Motor neuron (in vitro differentiated cells): ENCODE measurements around the gene GOLPH3L. TPM values are rescaled to one million over a fixed set of nuclear protein-coding genes. Genes with fewer than 3 reads are reported as not detected.
"Not testable (repeated sequence)": the region's sequence is repeated elsewhere in the genome, so short reads cannot be mapped to it uniquely, and the experiment has no call there.

Source experiments
- ATAC-seq, 8 experiments: fragments of 200-7000 bp; cut with Tn5 transposase; replicated peaks in 6 of 8; 2 replicates each; pipeline ENCODE4 v1.8.0; 2021; ENCODE audit warnings: mild to moderate bottlenecking in 8 of 8, moderate library complexity in 8 of 8
- H3K27ac ChIP-seq, 2 donors: fragments of 250-450 bp; sonication (Bioruptor Pico); 2 replicates each; pipeline ENCODE4 v1.9.0; 2021; ENCODE audit warnings: antibody characterized with exemption in 2 of 2, mild to moderate bottlenecking in 2 of 2, moderate library complexity in 1 of 2
- H3K4me1 ChIP-seq, 2 donors: fragments of 250-450 bp; sonication (Bioruptor Pico); replicated peaks in 1 of 2; 2 replicates each; pipeline ENCODE4 v1.6.1; 2021; ENCODE audit warnings: antibody characterized with exemption in 2 of 2, mild to moderate bottlenecking in 2 of 2, moderate library complexity in 1 of 2
- H3K4me3 ChIP-seq, 5 donors: fragments of 250-450 bp; sonication (Bioruptor Pico); 2 replicates each; pipeline ENCODE4 v1.9.0; 2021; ENCODE audit warnings: antibody characterized with exemption in 5 of 5, mild to moderate bottlenecking in 5 of 5, moderate library complexity in 4 of 5
- WGBS, 10 experiments: fragments of 450-650 bp; shearing (Covaris generic); methylation state at CpG; one replicate each; pipeline ENCODE4 v1.0.0; 2022; 5-methylcytosine and 5-hydroxymethylcytosine counted together
- in situ Hi-C, 9 experiments: fragments of 400-800 bp; cut with MboI; loops; one replicate each; pipeline ENCODE4 v1.15.0; 2021; ENCODE audit warnings: low sequenced_read_pairs in 9 of 9, low pct_unique_long_range_greater_than_20kb in 2 of 9; ENCODE audit not compliant: unreplicated experiment in 9 of 9
- total RNA-seq, 8 experiments: library from RNA; unstranded; fragments of 300-600 nt; gene quantifications; 2 replicates each; pipeline versions ENCODE4 v1.2.3 to v1.2.4, GENCODE V29; 2022

The GOLPH3L gene
- total RNA-seq, 8 experiments from 2014 or later: 20.0 to 46.2 (median 23.3) TPM

DNA sequence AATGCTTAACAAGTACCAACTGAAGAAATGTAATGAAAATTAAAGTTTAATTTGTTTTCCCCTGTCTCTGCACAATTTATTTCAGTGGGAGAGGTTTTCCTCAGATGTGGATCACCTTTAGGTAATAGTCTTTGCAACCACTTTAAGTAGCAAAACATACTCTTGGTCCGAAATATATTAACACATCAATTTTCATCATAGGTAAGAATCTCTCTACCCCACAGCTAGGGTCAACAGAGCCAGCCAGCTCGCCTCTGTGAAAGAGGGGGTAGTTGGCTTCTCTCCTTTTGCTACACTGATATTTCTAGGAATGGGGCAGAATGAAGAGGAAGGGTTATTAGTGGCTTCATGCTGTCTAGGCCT, 92.7 kb downstream of the GOLPH3L start:
- H3K4me3 ChIP-seq: no peak overlapping the region
- WGBS, 10 experiments: 79 to 100% (median 83%) methylated on average over 1 to 2 of the region's 2 CpGs; no CpG with 5 or more reads in 3 of the 10 experiments
- ATAC-seq: no peak
- H3K27ac ChIP-seq: peak overlapping the region; percentile 49 to 65
- peaks cover 7 to 13% of the 10 kb centered on the region in 2 donors for H3K4me1 ChIP-seq
- in situ Hi-C loops: no loop called here

DNA sequence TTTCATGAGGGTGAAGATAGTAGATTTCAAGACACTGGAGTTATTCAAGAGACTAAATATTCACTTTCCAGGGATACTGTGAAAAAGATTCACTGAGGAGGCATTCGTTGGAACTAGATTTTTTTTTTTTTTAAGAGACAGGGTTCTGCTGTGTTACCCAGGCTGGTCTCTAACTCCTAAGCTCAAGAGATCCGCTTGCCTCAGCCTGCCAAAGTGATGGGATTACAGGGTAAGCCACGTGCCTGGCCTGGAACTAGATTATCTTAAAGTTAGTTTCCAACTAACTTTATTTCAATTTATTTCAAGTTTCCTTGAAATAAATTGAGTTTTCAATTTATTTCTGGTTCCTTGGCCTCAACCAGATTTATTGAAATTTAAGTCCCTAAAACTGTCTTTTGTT, 93.2 kb downstream of the GOLPH3L start:
- 68 to 100% (median 82%) methylated on average over 1 to 3 of the region's 3 CpGs; no CpG with 5 or more reads in 2 of the 10 experiments for WGBS, 10 experiments
- Histone ChIP-seq H3K4me1 (peaks cover 7 to 11% of the 10 kb centered on the region in 2 donors), H3K27ac (no peak overlapping the region), H3K4me3 (no peak overlapping the region)
- ATAC-seq: no peak
- in situ Hi-C loops: no loop called here

DNA sequence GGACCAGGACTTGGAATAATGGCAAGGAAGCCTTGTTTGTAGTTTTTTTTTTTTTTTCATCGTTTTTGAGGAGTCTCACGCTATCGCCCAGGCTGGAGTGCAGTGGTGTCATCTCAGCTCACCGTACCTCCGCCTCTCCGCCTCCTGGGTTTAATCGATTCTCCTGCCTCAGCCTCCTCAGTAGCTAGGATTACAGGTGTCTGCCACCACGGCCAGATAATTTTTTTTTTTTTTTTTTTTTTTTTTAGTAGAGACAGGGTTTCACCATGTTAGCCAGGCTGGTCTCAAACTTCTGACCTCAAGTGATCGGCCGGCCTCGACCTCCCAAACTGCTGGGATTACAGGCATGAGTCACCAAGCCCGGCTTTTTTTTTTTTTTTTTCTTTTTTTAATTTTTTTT, 94.6 kb downstream of the GOLPH3L start:
- WGBS, 10 experiments: 80 to 100% (median 94%) methylated on average over 1 to 12 of the region's 12 CpGs
- H3K4me3 ChIP-seq, ATAC-seq, in situ Hi-C loops, H3K27ac ChIP-seq: not testable (repeated sequence)
- peaks cover 7 to 11% of the 10 kb centered on the region in 2 donors for H3K4me1 ChIP-seq

DNA sequence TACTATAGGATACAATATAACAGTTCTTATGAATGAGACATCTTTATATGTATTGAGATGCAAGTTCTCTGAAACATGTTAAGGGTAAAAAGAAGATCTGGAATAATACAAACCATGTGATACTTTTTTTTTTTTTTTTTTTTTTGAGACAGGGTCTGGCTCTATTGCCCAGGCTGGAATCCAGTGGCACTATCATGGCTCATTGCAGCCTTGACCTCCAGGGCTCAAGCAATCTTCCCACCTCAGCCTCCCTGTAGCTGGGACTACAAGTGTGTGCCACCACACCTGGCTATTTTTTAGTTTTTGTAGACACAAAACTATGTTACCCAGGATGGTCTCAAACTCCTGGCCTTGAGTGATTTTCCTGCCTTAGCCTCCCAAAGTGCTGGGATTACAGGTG, 95.4 kb downstream of the GOLPH3L start:
- no peak for ATAC-seq
- peaks cover 7 to 11% of the 10 kb centered on the region in 2 donors for H3K4me1 ChIP-seq
- H3K4me3 ChIP-seq: no peak overlapping the region
- no peak overlapping the region for H3K27ac ChIP-seq
- in situ Hi-C loops: no loop called here

DNA sequence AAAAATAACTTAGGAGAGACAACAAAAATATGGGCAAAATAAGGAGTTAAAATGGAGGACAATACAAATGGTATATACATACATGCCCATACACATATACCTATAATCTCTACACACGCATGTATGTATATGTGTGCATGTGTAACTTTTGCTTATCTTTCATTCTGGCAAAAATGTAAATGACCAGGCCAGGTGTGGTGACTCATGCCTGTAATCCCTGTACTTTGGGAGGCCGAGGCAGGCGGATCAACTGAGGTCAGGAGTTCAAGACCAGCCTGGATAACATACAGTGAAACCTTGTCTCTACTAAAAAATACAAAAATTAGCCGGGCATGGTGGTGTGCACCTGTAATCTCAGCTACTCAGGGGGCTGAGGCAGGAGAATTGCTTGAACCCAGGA, 98.6 kb downstream of the GOLPH3L start:
- in situ Hi-C loops, H3K4me3 ChIP-seq, H3K27ac ChIP-seq, ATAC-seq, H3K4me1 ChIP-seq: not testable (repeated sequence)
- WGBS, 10 experiments: 81 to 100% (median 96%) methylated on average over 1 to 4 of the region's 4 CpGs; no CpG with 5 or more reads in 2 of the 10 experiments

DNA sequence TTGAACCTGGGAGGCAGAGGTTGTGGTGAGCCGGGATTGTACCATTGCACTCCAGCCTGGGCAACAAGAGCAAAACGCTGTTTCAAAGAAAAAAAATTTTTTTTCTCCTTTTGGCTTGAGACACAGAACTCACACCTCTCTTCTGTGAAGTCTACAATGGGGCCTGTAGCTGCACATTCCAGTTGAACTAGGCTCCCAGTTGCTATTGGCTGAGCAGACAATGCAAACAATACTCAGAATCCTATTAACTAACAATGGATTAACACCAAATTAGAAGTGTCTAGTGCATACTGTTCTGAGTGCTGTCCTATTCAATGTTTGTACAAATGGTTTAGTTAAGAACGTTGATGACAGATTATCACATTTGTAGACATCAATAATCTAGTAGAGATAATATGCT, 100.0 kb downstream of the GOLPH3L start:
- in situ Hi-C loops: no loop called here
- peak in 2 of 8 experiments; percentile 28 to 43 for ATAC-seq
- H3K4me3 ChIP-seq: no peak overlapping the region
- no peak overlapping the region for H3K27ac ChIP-seq
- 45 to 100% (median 75%) methylated on average over 1 to 3 of the region's 3 CpGs; no CpG with 5 or more reads in 2 of the 10 experiments for WGBS, 10 experiments
- H3K4me1 ChIP-seq: no peaks in the 10 kb centered on the region

Other genes starting within 250 kb of the GOLPH3L start
- 10 to 100 TPM; 24.1 to 51.0 (median 35.8) TPM for gene TARS2, start 209.7 kb downstream of the GOLPH3L start, total RNA-seq
- 10 to 100 TPM in 3 of 8 experiments, 1 to 10 TPM in 5; 1.4 to 73.4 (median 3.5) TPM for gene ECM1, start 189.0 kb downstream of the GOLPH3L start, total RNA-seq
- 1 to 10 TPM in 5 of 8 experiments, under 1 TPM in 3; 0.57 to 4.1 (median 2.1) TPM for gene FALEC, start 181.4 kb downstream of the GOLPH3L start, total RNA-seq
- 10 to 100 TPM in 2 of 8 experiments, 1 to 10 TPM in 4, under 1 TPM in 2; 0.75 to 45.8 (median 4.9) TPM for gene ADAMTSL4, start 147.7 kb downstream of the GOLPH3L start, total RNA-seq
- gene MCL1, start 117.5 kb downstream of the GOLPH3L start, total RNA-seq: 100 to 1,000 TPM; 125 to 182 (median 142) TPM
- 100 to 1,000 TPM; 101 to 222 (median 139) TPM for gene ENSA, start 67.5 kb downstream of the GOLPH3L start, total RNA-seq
- under 1 TPM in 3 of 8 experiments, not detected in 5; 0.05 to 0.29 (median 0.14) TPM for gene HORMAD1, start 23.7 kb upstream of the GOLPH3L start, total RNA-seq
- gene CTSS, start 68.6 kb upstream of the GOLPH3L start, total RNA-seq: 10 to 100 TPM in 2 of 8 experiments, 1 to 10 TPM in 2, under 1 TPM in 4; 0.09 to 14.8 (median 1.1) TPM
- gene CTSK, start 111.1 kb upstream of the GOLPH3L start, total RNA-seq: 100 to 1,000 TPM in 1 of 8 experiments, 10 to 100 TPM in 2, 1 to 10 TPM in 5; 1.2 to 330 (median 5.3) TPM
- 10 to 100 TPM; 22.0 to 43.7 (median 25.9) TPM for gene ARNT, start 179.4 kb upstream of the GOLPH3L start, total RNA-seq
- gene CTXND2, start 190.0 kb upstream of the GOLPH3L start, total RNA-seq: 1 to 10 TPM in 1 of 8 experiments, under 1 TPM in 2, not detected in 5; 0.21 to 1.3 (median 0.27) TPM
- 10 to 100 TPM; 29.6 to 75.6 (median 58.1) TPM for gene SETDB1, start 229.2 kb upstream of the GOLPH3L start, total RNA-seq